ENCODE measurements around the gene TPST1. TPM values are rescaled to one million over a fixed set of nuclear protein-coding genes. Genes with fewer than 3 reads are reported as not detected.

TPST1 gene
- polyA plus RNA-seq, 1 donor, result 10.8 TPM

DNA sequence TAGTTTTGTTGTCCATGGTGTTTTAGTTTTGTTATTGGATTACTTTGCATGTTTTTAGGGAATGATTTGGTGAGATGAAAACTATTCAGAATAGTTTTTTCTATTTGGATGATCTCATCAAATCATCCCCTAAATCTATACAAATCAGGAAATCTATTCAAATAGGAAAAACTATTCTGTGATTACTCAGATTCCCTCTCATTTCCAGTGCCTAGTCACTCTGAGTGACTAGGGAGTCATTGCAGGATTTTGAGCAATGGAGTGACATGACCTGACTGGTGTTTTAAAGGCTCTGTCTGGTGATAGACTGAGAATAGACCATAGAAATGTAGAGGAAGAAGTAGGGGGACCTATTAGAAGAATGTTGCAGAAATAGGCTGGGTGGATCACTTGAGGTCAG lies 72.4 kb downstream of the TPST1 start:
- no peak overlapping the region for H3K27ac ChIP-seq (ENCODE audit: low read length)
- no peaks in the 10 kb centered on the region for H3K9me3 ChIP-seq (ENCODE audit: control insufficient read depth, low read depth, low read length)
- no peak for DNase-seq
- H3K4me1 ChIP-seq (ENCODE audit: control insufficient read depth, insufficient read depth, low read length), result no peaks in the 10 kb centered on the region
- no peaks in the 10 kb centered on the region for H3K36me3 ChIP-seq (ENCODE audit: control insufficient read depth, insufficient read depth, low read length)
- no peak overlapping the region for H3K4me3 ChIP-seq (ENCODE audit: low read length)
- no peaks in the 10 kb centered on the region for H3K27me3 ChIP-seq (ENCODE audit: control insufficient read depth, insufficient read depth, low read length)

DNA sequence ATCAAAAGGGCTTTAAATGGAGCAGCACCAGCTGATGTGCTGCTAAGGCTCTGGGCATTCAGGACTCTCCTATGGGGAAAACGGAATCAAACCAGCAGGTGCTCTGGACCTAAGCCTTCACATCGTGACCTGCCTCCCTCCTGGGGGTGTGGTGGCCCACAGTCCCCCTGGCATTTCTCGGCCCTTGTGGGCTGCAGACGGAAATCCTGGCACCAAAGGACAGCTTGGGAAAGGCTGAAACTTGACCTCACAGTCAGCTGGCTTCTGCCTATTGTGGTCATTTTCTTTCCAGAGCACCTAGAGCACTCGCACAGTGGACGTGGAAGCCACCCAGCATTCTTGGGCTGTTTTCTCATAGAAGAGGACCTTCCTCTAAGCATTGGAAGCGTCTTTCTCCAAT lies 74.8 kb downstream of the TPST1 start:
- DNase-seq, result no peak
- Histone ChIP-seq H3K27me3 (ENCODE audit: control insufficient read depth, insufficient read depth, low read length) (no peaks in the 10 kb centered on the region), H3K4me3 (ENCODE audit: low read length) (no peak overlapping the region), H3K9me3 (ENCODE audit: control insufficient read depth, low read depth, low read length) (no peaks in the 10 kb centered on the region), H3K27ac (ENCODE audit: low read length) (no peak overlapping the region), H3K4me1 (ENCODE audit: control insufficient read depth, insufficient read depth, low read length) (no peaks in the 10 kb centered on the region), H3K36me3 (ENCODE audit: control insufficient read depth, insufficient read depth, low read length) (no peaks in the 10 kb centered on the region)
- no CpG with 5 or more reads among the region's 7 CpGs for WGBS (ENCODE audit: insufficient coverage, low lambda C conversion rate)

DNA sequence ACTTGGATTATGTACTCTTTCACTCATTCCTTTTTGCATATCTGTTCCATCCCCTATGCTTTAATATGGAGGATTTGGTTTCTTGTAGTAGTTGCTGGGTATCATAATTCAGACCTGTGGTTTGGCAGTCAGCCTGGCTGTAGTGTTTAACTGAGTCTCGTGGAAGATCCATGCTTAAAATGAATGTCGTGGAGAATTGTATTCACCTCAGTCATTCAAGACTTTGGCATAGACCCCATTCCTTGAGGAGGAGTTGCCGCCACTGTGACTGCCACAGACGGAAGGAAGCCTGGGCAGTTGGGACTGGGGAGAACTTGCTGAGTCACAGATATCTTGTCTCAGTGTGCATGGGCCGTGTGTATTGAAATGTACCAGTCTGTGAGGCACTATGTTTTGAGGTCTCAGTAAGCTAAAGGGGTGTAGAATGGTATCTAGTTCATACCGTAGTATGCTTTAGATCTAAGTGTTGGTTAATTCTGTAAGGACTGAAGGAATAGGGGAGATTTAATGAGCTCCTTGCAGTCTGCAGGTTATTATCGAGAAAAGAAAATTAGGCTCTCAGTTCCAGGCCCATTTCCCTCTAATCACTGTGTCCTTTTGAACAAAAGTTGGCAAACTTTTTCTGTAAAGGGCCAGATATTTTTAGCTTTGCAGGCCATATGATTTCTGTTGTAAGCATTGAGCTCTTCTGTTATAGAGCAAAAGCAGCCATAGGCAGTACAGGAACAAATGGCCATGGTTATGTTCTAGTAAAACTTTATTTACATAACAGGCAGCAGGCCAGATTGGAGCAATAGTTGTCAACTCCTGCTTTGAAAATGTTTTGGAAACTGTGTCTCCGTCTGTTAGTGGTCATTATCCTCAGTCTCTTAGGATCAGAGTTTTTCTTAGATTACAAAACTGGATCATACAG lies 76.8 kb downstream of the TPST1 start:
- Histone ChIP-seq H3K27me3 (ENCODE audit: control insufficient read depth, insufficient read depth, low read length) (no peaks in the 10 kb centered on the region), H3K9me3 (ENCODE audit: control insufficient read depth, low read depth, low read length) (no peaks in the 10 kb centered on the region), H3K4me1 (ENCODE audit: control insufficient read depth, insufficient read depth, low read length) (no peaks in the 10 kb centered on the region), H3K36me3 (ENCODE audit: control insufficient read depth, insufficient read depth, low read length) (no peaks in the 10 kb centered on the region), H3K4me3 (ENCODE audit: low read length) (no peak overlapping the region), H3K27ac (ENCODE audit: low read length) (no peak overlapping the region)
- 80% methylated on average over 1 of the region's 8 CpGs for WGBS (ENCODE audit: insufficient coverage, low lambda C conversion rate)
- no peak for DNase-seq

DNA sequence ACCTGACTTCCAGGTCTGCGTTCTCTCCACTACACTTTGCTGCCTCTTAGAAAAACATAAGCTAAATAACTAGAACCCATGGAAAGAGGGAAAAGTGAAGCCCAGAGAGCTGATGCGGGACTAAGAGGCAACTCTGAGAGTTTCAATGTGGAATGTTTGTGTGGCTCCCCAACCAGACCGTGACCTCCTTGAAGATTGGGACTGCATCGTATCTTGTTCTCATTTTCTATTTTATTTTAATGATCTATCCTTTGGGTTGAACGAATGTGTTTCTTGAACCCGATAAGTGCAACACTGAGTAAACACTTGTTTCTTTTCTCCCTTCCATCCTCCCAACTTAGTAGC lies 77.4 kb downstream of the TPST1 start:
- Histone ChIP-seq H3K9me3 (ENCODE audit: control insufficient read depth, low read depth, low read length) (no peaks in the 10 kb centered on the region), H3K27me3 (ENCODE audit: control insufficient read depth, insufficient read depth, low read length) (no peaks in the 10 kb centered on the region), H3K27ac (ENCODE audit: low read length) (no peak overlapping the region), H3K36me3 (ENCODE audit: control insufficient read depth, insufficient read depth, low read length) (no peaks in the 10 kb centered on the region), H3K4me1 (ENCODE audit: control insufficient read depth, insufficient read depth, low read length) (no peaks in the 10 kb centered on the region), H3K4me3 (ENCODE audit: low read length) (no peak overlapping the region)
- 86% methylated on average over 4 of the region's 6 CpGs for WGBS (ENCODE audit: insufficient coverage, low lambda C conversion rate)
- DNase-seq, result no peak

DNA sequence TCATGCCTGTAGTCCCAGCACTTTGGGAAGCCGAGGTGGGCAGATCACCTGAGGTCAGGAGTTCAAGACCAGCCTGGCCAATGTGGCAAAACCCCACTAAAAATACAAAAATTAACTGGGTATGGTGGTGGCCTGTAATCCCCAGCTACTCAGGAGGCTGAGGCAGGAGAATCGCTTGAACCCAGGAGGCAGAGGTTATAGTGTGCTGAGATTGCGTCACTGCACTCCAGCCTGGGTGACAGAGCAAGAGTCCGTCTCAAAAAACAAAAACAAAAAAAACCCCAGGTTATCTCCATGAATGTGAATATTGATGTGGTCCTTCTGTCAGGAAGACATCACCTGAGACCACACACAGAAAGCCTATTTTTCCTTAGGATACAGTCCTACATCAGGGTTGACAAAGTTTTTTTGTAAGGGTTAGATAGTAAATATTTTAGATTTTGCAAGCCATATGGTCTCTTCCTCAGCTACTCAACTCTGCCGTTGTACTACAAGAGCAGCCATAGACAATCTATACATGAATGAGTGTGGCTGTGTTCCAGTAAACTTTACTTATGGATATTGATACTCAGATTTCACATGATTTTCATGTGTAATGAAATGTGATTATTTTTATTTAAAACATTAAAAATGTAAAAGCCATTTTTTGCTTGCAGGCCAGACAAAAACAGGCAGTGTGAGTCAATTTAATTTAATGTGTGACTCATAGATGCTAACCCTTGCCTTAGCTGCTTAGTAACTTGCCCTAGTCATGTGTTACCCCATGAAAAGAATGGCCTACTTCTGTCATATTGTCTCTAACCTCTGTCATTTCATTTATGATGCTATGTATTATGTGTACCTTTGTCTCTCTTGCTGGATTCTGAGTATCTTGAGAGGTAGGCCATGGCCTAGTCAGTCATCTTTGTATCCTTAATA lies 78.1 kb downstream of the TPST1 start:
- H3K27ac ChIP-seq (ENCODE audit: low read length), result no peak overlapping the region
- WGBS (ENCODE audit: insufficient coverage, low lambda C conversion rate), result no CpG with 5 or more reads among the region's 5 CpGs
- H3K9me3 ChIP-seq (ENCODE audit: control insufficient read depth, low read depth, low read length), result no peaks in the 10 kb centered on the region
- no peaks in the 10 kb centered on the region for H3K4me1 ChIP-seq (ENCODE audit: control insufficient read depth, insufficient read depth, low read length)
- no peaks in the 10 kb centered on the region for H3K36me3 ChIP-seq (ENCODE audit: control insufficient read depth, insufficient read depth, low read length)
- H3K4me3 ChIP-seq (ENCODE audit: low read length), result no peak overlapping the region
- H3K27me3 ChIP-seq (ENCODE audit: control insufficient read depth, insufficient read depth, low read length), result no peaks in the 10 kb centered on the region
- DNase-seq, result no peak

- no peaks in the 10 kb centered on the region for H3K27me3 ChIP-seq (ENCODE audit: control insufficient read depth, insufficient read depth, low read length)
- H3K9me3 ChIP-seq (ENCODE audit: control insufficient read depth, low read depth, low read length), result peaks cover 12% of the 10 kb centered on the region
- H3K27ac ChIP-seq (ENCODE audit: low read length), result no peak overlapping the region
- DNase-seq, result no peak
- H3K4me1 ChIP-seq (ENCODE audit: control insufficient read depth, insufficient read depth, low read length), result no peaks in the 10 kb centered on the region
- no CpG with 5 or more reads among the region's 1 CpG for WGBS (ENCODE audit: insufficient coverage, low lambda C conversion rate)
- H3K36me3 ChIP-seq (ENCODE audit: control insufficient read depth, insufficient read depth, low read length), result no peaks in the 10 kb centered on the region
- H3K4me3 ChIP-seq (ENCODE audit: low read length), result no peak overlapping the region
Measured at GRCh38 chr7:66296001-66296521, 90.9 kb downstream of the TPST1 start.

DNA sequence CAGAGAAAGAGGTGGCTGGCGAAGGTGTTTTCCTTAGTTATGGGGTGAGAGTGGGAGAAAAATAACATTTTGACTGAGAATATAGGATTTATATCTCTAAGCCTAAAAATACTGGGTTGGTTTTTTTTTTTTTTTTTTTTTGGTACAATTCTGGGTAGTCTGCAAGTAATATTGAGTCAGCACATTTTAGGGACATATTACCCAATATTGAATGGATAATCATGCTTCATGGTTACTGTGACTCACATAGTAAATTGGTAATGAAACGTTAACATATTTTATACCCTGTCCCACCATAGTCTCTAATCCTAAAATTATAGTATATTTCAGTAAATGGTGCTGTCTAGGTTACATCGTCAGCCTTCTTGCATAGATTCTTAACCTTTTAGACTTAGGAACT lies 91.4 kb downstream of the TPST1 start:
- Histone ChIP-seq H3K4me3 (ENCODE audit: low read length) (no peak overlapping the region), H3K27me3 (ENCODE audit: control insufficient read depth, insufficient read depth, low read length) (no peaks in the 10 kb centered on the region), H3K27ac (ENCODE audit: low read length) (no peak overlapping the region), H3K36me3 (ENCODE audit: control insufficient read depth, insufficient read depth, low read length) (no peaks in the 10 kb centered on the region), H3K4me1 (ENCODE audit: control insufficient read depth, insufficient read depth, low read length) (no peaks in the 10 kb centered on the region), H3K9me3 (ENCODE audit: control insufficient read depth, low read depth, low read length) (peaks cover 12% of the 10 kb centered on the region)
- no peak for DNase-seq
- WGBS (ENCODE audit: insufficient coverage, low lambda C conversion rate), result 100% methylated on average over 1 of the region's 3 CpGs

- Histone ChIP-seq H3K27me3 (ENCODE audit: control insufficient read depth, insufficient read depth, low read length) (no peaks in the 10 kb centered on the region), H3K4me1 (ENCODE audit: control insufficient read depth, insufficient read depth, low read length) (no peaks in the 10 kb centered on the region), H3K36me3 (ENCODE audit: control insufficient read depth, insufficient read depth, low read length) (no peaks in the 10 kb centered on the region), H3K4me3 (ENCODE audit: low read length) (no peak overlapping the region), H3K9me3 (ENCODE audit: control insufficient read depth, low read depth, low read length) (peaks cover 12% of the 10 kb centered on the region), H3K27ac (ENCODE audit: low read length) (no peak overlapping the region)
- no peak for DNase-seq
Measured at GRCh38 chr7:66297579-66297978, 92.4 kb downstream of the TPST1 start.

DNA sequence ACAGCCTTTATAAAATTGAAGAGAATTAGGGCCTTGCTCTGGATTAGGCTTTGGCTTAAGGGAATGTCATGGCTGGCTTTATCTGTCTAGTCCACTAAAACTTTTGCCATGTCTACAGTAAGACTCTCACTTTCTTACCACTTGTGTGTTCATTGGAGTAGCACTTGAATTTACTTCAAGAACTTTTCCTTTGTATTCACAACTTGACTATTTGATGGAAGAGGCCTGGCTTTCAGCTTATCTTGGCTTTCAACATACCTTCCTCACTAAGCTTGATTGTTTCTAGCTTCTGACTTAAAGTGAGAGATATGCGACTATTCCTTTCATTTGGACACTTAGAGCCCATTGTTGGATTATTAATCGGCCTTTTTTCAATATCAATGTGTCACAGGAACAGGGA lies 96.1 kb downstream of the TPST1 start:
- no peaks in the 10 kb centered on the region for H3K27me3 ChIP-seq (ENCODE audit: control insufficient read depth, insufficient read depth, low read length)
- H3K36me3 ChIP-seq (ENCODE audit: control insufficient read depth, insufficient read depth, low read length), result no peaks in the 10 kb centered on the region
- no peak overlapping the region for H3K27ac ChIP-seq (ENCODE audit: low read length)
- no CpG with 5 or more reads among the region's 2 CpGs for WGBS (ENCODE audit: insufficient coverage, low lambda C conversion rate)
- peaks cover 2% of the 10 kb centered on the region for H3K4me1 ChIP-seq (ENCODE audit: control insufficient read depth, insufficient read depth, low read length)
- no peak overlapping the region for H3K4me3 ChIP-seq (ENCODE audit: low read length)
- no peak for DNase-seq
- peaks cover 12% of the 10 kb centered on the region for H3K9me3 ChIP-seq (ENCODE audit: control insufficient read depth, low read depth, low read length)

DNA sequence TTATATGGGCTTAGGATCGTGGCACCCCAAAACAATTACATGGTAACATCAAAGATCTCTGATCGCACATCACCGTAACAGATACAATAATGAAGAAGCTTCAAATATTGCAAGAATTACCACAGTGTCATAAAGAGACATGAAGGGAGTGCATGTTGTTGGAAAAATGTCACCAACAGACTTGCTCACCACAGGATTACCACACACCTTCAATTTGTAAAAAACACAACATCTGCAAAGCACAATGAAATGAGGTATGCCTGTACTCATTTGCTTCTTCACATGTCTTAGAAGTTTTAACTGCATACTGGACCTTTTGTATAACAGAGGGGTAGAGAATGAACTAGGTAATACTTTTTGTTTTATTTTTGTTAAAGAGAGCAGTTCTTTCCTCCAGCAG lies 96.6 kb downstream of the TPST1 start:
- Histone ChIP-seq H3K36me3 (ENCODE audit: control insufficient read depth, insufficient read depth, low read length) (no peaks in the 10 kb centered on the region), H3K4me3 (ENCODE audit: low read length) (no peak overlapping the region), H3K27ac (ENCODE audit: low read length) (no peak overlapping the region), H3K27me3 (ENCODE audit: control insufficient read depth, insufficient read depth, low read length) (no peaks in the 10 kb centered on the region), H3K4me1 (ENCODE audit: control insufficient read depth, insufficient read depth, low read length) (peaks cover 2% of the 10 kb centered on the region), H3K9me3 (ENCODE audit: control insufficient read depth, low read depth, low read length) (peaks cover 12% of the 10 kb centered on the region)
- DNase-seq, result no peak
- 100% methylated on average over 2 of the region's 3 CpGs for WGBS (ENCODE audit: insufficient coverage, low lambda C conversion rate)
